HEK293 (cell line): ENCODE data around the gene TRAM2.

Source experiments
- CTCF ChIA-PET: fragments of 350-600 bp; formaldehyde crosslinking; extraction: SDS; loops from one replicate; lab custom pipeline; 2021; ENCODE audit warnings: antibody characterized with exemption; lab: Yijun Ruan, JAX
- POLR2A ChIA-PET: fragments of 300-600 bp; formaldehyde crosslinking; extraction: SDS; loops from one replicate; lab custom pipeline; 2020; ENCODE audit warnings: antibody characterized with exemption, inconsistent platforms; lab: Yijun Ruan, JAX
- H3K27ac ChIP-seq: fragments of 200-500 bp; sonication (Bioruptor generic); 2 replicates; pipeline ENCODE4 v1.5.1; 2014; ENCODE audit warnings: low read depth, low read length, control low read depth, inconsistent platforms; ENCODE audit errors: extremely low read depth
- H3K36me3 ChIP-seq, 2 experiments: fragments of 200-500 bp in 1 of 2; sonication (Bioruptor generic) in 1 of 2; 1 replicate in 1 of 2; 2 replicates in 1 of 2; pipeline ENCODE4 v1.5.1; 2014 to 2017; ENCODE audit warnings: inconsistent platforms in 2 of 2, low read length in 2 of 2; ENCODE audit not compliant: control insufficient read depth in 2 of 2, insufficient read depth in 1 of 2
- H3K4me1 ChIP-seq: fragments of 200-500 bp; sonication (Bioruptor generic); 2 replicates; pipeline ENCODE4 v1.5.1; 2014; ENCODE audit warnings: mild to moderate bottlenecking, low read length, inconsistent platforms; ENCODE audit not compliant: control insufficient read depth, insufficient read depth
- H3K4me3 ChIP-seq: 2 replicates; pipeline ENCODE4 v1.5.1; 2011; ENCODE audit warnings: low read depth, mild to moderate bottlenecking, control low read depth, low read length, moderate library complexity
- H3K9me3 ChIP-seq: fragments of 200-500 bp; sonication (Bioruptor generic); 2 replicates; pipeline ENCODE4 v1.5.1; 2014; ENCODE audit warnings: low read depth, low read length, inconsistent platforms; ENCODE audit not compliant: control insufficient read depth, insufficient read depth
- EGR2 ChIP-seq: fragments of 450-650 bp; formaldehyde crosslinking; IDR thresholded peaks from 2 replicates; pipeline ENCODE4 v1.5.1; 2016; ENCODE audit warnings: low read depth, missing biosample characterization, missing genetic modification characterization
- GLIS1 ChIP-seq: fragments of 450-650 bp; formaldehyde crosslinking; IDR thresholded peaks from 2 replicates; pipeline ENCODE4 v1.5.1; 2016; ENCODE audit warnings: missing biosample characterization, missing genetic modification characterization
- REPIN1 ChIP-seq: fragments of 450-650 bp; formaldehyde crosslinking; IDR thresholded peaks from 2 replicates; pipeline ENCODE4 v1.5.1; 2017; ENCODE audit warnings: missing biosample characterization, missing genetic modification characterization, low read depth
- SCRT1 ChIP-seq: fragments of 450-650 bp; formaldehyde crosslinking; IDR thresholded peaks from 2 replicates; pipeline ENCODE4 v1.5.1; 2016; ENCODE audit warnings: missing biosample characterization, missing genetic modification characterization, borderline replicate concordance
- TRIM28 ChIP-seq: IDR thresholded peaks from 2 replicates; pipeline ENCODE4 v1.6.1; 2011; ENCODE audit warnings: low read length, control low read depth, borderline replicate concordance
- YY2 ChIP-seq: fragments of 450-650 bp; formaldehyde crosslinking; IDR thresholded peaks from 2 replicates; pipeline ENCODE4 v1.5.1; 2016; ENCODE audit warnings: missing biosample characterization, missing genetic modification characterization
- ZBTB1 ChIP-seq: fragments of 450-650 bp; formaldehyde crosslinking; IDR thresholded peaks from 2 replicates; pipeline ENCODE4 v1.5.1; 2016; ENCODE audit warnings: missing biosample characterization, missing genetic modification characterization
- ZBTB20 ChIP-seq: fragments of 450-650 bp; formaldehyde crosslinking; IDR thresholded peaks from 2 replicates; pipeline ENCODE4 v1.5.1; 2016; ENCODE audit warnings: missing biosample characterization, missing genetic modification characterization
- ZBTB49 ChIP-seq: fragments of 450-650 bp; formaldehyde crosslinking; IDR thresholded peaks from 2 replicates; pipeline ENCODE4 v1.5.1; 2016; ENCODE audit warnings: missing biosample characterization, missing genetic modification characterization, low read depth
- ZNF133 ChIP-seq: fragments of 450-650 bp; formaldehyde crosslinking; IDR thresholded peaks from 2 replicates; pipeline ENCODE4 v1.5.1; 2016; ENCODE audit warnings: missing biosample characterization, missing genetic modification characterization
- ZNF366 ChIP-seq: fragments of 450-650 bp; formaldehyde crosslinking; conservative IDR thresholded peaks from 2 replicates; pipeline ENCODE4 v1.5.1; 2016; ENCODE audit warnings: missing biosample characterization, missing genetic modification characterization
- ZNF571 ChIP-seq: fragments of 450-650 bp; formaldehyde crosslinking; IDR thresholded peaks from 2 replicates; pipeline ENCODE4 v1.5.0; 2017; ENCODE audit warnings: missing biosample characterization, missing genetic modification characterization
- ZNF600 ChIP-seq: fragments of 450-650 bp; formaldehyde crosslinking; IDR thresholded peaks from 2 replicates; pipeline ENCODE4 v1.5.1; 2016; ENCODE audit warnings: missing biosample characterization, missing genetic modification characterization
- ZNF624 ChIP-seq: fragments of 450-650 bp; formaldehyde crosslinking; IDR thresholded peaks from 2 replicates; pipeline ENCODE4 v1.5.1; 2017; ENCODE audit warnings: missing biosample characterization, missing genetic modification characterization
- ZNF645 ChIP-seq: fragments of 450-650 bp; formaldehyde crosslinking; IDR thresholded peaks from 2 replicates; pipeline ENCODE4; 2016; ENCODE audit warnings: missing biosample characterization, missing genetic modification characterization
- ZNF658 ChIP-seq: fragments of 450-650 bp; formaldehyde crosslinking; IDR thresholded peaks from 2 replicates; pipeline ENCODE4; 2016; ENCODE audit warnings: missing biosample characterization, missing genetic modification characterization
- ZNF777 ChIP-seq: fragments of 450-650 bp; formaldehyde crosslinking; IDR thresholded peaks from 2 replicates; pipeline ENCODE4 v1.5.1; 2017; ENCODE audit warnings: missing biosample characterization, missing genetic modification characterization, borderline replicate concordance
- TF ChIP-seq, protein P1 (sequence below): fragments of 450-650 bp; formaldehyde crosslinking; IDR thresholded peaks from 2 replicates; pipeline ENCODE4 v1.5.1; 2016; ENCODE audit warnings: missing biosample characterization, missing genetic modification characterization
- TF ChIP-seq, protein P2 (sequence below): fragments of 450-650 bp; formaldehyde crosslinking; IDR thresholded peaks from 2 replicates; pipeline ENCODE4 v1.5.1; 2016; ENCODE audit warnings: missing biosample characterization, missing genetic modification characterization
- TF ChIP-seq, protein P3 (sequence below): fragments of 450-650 bp; formaldehyde crosslinking; IDR thresholded peaks from 2 replicates; pipeline ENCODE4 v1.5.1; 2016; ENCODE audit warnings: missing biosample characterization, missing genetic modification characterization

The TRAM2 gene

GRCh38 chr6:52547647-52548352, 29.1 kb downstream of the TRAM2 start (continued):
- TF ChIP-seq ZNF600 (tag by site-specific recombination) (peak; percentile 66), ZNF366 (tag by site-specific recombination) (no peak)
- TF ChIP-seq, protein P1, sequence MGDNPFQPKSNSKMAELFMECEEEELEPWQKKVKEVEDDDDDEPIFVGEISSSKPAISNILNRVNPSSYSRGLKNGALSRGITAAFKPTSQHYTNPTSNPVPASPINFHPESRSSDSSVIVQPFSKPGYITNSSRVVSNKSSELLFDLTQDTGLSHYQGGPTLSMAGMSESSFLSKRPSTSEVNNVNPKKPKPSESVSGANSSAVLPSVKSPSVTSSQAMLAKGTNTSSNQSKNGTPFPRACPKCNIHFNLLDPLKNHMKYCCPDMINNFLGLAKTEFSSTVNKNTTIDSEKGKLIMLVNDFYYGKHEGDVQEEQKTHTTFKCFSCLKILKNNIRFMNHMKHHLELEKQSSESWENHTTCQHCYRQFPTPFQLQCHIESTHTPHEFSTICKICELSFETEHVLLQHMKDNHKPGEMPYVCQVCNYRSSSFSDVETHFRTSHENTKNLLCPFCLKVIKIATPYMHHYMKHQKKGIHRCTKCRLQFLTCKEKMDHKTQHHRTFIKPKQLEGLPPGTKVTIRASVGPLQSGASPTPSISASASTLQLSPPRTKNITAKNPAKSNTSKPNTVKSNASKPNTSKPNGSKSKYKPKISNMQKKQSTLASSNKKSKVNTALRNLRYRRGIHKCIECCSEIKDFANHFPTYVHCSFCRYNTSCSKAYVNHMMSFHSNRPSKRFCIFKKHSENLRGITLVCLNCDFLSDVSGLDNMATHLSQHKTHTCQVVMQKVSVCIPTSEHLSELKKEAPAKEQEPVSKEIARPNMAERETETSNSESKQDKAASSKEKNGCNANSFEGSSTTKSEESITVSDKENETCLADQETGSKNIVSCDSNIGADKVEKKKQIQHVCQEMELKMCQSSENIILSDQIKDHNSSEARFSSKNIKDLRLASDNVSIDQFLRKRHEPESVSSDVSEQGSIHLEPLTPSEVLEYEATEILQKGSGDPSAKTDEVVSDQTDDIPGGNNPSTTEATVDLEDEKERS: no peak
- TF ChIP-seq, protein P2, sequence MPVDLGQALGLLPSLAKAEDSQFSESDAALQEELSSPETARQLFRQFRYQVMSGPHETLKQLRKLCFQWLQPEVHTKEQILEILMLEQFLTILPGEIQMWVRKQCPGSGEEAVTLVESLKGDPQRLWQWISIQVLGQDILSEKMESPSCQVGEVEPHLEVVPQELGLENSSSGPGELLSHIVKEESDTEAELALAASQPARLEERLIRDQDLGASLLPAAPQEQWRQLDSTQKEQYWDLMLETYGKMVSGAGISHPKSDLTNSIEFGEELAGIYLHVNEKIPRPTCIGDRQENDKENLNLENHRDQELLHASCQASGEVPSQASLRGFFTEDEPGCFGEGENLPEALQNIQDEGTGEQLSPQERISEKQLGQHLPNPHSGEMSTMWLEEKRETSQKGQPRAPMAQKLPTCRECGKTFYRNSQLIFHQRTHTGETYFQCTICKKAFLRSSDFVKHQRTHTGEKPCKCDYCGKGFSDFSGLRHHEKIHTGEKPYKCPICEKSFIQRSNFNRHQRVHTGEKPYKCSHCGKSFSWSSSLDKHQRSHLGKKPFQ (tag by site-specific recombination): 0 out of 2 replicates have a peak, but pooled peaks have one; percentile 46

DNA sequence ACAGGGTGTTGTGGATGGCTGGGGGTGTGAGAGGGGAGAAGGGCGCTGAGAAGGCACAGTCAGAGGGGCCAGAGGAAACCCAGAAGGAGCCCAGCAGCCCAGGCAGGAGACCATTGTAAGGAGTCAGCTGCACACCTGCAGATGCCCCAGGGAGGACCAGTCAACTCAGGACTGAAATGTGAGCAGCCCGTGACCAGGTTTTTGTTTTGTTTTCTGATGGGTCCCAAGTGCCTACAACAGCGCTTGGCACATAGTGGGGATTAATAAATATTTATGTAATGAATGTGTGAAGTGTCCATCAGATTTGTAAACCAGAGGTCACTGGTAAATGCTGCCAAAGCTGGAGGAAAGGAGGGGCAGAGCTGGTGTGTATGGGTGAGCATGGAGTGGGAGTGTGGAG, 30.2 kb downstream of the TRAM2 start:
- Histone ChIP-seq H3K27ac (no peak overlapping the region), H3K36me3 (no peaks in the 10 kb centered on the region), H3K9me3 (no peaks in the 10 kb centered on the region), H3K4me3 (no peak overlapping the region), H3K4me1 (peaks cover 35% of the 10 kb centered on the region)
- CTCF ChIA-PET: interaction anchor here (0.9 to 1.1 kb wide), 2 partner anchors 48 to 106 kb away, joined by 3 to 4 read pairs; no protein-coding TSS in a partner anchor
- POLR2A ChIA-PET: no interaction called here
- TF ChIP-seq ZNF571 (tag by site-specific recombination) (no peak), ZNF658 (tag by site-specific recombination) (no peak), ZBTB1 (tag by site-specific recombination) (no peak), ZBTB20 (tag by site-specific recombination) (no peak), ZNF133 (tag by site-specific recombination) (no peak), SCRT1 (tag by site-specific recombination) (no peak), YY2 (no peak), EGR2 (no peak), ZBTB49 (tag by site-specific recombination) (no peak), ZNF645 (no peak), REPIN1 (no peak), GLIS1 (no peak), ZNF624 (tag by site-specific recombination) (no peak), TRIM28 (no peak), ZNF777 (tag by site-specific recombination) (no peak)
- TF ChIP-seq, protein P3, sequence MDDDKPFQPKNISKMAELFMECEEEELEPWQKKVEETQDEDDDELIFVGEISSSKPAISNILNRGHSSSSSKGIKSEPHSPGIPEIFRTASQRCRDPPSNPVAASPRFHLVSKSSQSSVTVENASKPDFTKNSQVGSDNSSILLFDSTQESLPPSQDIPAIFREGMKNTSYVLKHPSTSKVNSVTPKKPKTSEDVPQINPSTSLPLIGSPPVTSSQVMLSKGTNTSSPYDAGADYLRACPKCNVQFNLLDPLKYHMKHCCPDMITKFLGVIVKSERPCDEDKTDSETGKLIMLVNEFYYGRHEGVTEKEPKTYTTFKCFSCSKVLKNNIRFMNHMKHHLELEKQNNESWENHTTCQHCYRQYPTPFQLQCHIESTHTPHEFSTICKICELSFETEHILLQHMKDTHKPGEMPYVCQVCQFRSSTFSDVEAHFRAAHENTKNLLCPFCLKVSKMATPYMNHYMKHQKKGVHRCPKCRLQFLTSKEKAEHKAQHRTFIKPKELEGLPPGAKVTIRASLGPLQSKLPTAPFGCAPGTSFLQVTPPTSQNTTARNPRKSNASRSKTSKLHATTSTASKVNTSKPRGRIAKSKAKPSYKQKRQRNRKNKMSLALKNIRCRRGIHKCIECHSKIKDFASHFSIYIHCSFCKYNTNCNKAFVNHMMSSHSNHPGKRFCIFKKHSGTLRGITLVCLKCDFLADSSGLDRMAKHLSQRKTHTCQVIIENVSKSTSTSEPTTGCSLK (tag by site-specific recombination): no peak
